HG03342 (cell line): ENCODE measurements around the gene MOB3A.
"Not testable (repeated sequence)": the region's sequence is repeated elsewhere in the genome, so short reads cannot be mapped to it uniquely, and the experiment has no call there.

ENCODE experiments used
- ATAC-seq: cut with Tn5 transposase; IDR thresholded peaks from one replicate; pipeline ENCODE4 v1.9.1; 2021; ENCODE audit warnings: mild to moderate bottlenecking, moderate library complexity; ENCODE audit not compliant: unreplicated experiment

Gene MOB3A

DNA sequence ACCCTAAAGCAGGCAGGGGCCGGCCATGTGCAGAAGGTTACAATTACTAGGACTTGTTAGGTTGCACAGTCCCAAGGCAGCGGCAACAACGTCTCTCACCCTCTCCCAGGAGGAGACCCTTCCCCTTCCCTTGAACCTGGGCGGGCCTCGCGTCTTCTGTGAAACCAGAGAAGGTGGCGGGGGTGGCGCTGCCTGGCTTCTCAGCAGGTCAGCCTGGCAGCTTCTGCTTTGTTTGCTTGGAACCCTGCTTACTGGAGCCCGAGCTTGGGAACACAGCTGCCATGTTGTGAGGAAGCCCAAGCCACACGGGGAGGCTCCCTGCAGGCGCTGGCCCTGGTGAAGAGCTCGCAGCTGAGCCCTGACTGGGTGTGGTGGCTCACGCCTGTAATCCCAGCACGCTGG is 60.5 kb downstream of the MOB3A start:
- ATAC-seq, result no peak

DNA sequence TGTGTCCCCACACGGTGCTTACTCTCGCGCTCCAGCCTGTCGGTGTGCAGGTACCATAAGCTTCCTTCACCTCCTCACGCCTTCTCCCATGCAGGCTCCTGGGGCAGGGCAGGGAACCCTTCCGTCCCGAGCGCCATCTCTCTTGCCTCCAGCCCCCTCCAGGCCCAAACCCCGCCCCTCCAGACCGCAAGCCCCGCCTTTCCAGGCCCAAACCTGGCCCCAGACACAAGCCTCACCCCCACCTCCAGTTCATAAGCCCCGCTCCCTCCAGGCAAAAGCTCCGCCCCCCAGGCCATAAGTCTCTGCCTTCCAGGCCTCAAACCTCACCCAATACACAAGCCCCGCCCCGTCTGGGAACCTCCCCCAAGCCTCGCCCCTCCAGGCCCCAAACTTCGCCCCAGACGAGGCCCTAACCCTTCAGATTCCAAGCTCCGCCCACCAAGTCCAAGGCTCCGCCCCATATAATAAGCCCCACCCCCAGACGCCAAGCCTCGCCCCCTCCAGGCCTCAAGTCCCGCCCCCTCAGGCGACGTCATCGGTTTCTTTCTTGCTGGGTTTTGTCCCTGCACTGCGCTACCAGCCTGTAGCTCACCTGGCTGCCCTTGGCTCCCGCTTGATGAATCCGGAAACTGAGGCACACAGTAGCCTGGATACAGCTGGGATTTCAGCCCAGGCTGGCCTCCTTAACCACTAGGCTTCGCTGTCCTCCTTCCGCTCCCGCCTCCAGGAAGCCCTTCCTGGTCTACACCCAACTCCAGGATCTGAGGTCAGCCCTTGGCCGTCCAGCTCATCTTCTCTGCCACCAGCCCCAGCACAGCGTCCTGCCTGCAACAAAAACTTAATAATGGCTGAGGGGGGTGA is 61.2 kb downstream of the MOB3A start:
- ATAC-seq, result no peak

- ATAC-seq, result not testable (repeated sequence)
These were observed 61.9 kb downstream of the MOB3A start for GRCh38 chr19:2034253-2034652.

GRCh38 chr19:2033825-2034159 is 62.3 kb downstream of the MOB3A start:
- no peak for ATAC-seq

DNA sequence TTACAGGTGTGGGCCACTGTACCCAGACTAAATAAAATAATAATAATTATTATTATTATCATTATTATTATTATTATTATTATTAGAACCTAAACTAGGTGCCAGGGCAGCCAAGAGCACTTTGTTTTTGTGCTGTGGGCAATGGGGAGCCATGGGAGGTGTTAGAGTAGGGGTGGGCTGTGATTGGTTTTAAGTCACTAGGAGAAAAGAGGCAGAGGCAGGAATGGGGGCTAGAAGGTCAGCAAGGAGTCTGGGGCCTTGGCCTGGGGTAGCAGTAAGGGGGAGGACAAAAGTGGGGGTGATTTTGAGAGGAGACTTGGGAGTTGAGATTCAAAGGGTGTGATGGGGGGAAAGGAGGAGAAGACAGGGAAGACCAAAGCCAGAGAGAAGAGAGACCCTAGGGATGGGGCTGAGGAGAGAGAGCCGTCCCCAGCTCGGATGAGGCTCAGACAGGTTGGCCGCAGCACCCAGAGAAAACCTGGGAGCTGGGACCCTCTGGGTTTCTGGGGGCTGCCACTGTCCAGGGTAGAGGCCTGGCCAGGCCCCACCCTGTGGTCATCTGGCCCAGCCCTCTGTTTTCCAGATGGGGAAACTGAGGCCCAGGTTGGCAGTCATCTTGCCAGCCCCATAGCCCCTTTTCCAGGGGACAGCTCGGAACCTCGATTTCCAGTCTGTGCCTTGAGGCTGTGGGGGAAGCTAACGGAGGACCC is 62.9 kb downstream of the MOB3A start:
- no peak for ATAC-seq

DNA sequence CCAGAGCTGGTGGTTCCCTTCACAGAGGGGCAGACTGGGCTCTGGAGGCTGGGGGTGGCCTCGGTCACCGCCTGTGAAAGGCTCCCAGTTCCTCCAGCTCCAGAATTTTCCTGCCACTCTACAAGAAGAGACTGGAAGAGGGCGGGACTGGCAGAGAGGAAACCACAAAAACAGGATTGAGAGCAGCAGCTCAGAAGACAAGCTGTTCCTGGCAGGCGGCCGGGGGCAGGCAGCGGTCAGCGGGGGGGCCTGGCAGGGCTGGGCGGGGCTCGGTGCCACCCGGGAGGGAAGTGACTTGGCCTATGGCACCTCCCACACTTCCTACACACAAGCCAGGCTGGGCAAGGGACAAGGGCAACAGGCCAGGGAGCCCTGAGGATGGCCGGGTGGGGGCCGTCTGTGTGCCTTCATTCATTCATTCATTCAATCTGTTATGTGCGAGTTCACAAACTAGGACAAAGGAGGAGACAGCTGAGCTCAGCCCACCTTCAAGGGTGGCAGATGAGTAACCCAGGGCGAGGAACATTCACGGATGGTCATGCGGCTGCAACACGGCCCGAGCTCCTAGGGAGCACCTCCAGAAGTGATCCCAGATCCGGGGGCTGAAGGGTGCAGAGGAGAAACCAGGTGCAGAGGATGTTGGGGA is 63.7 kb downstream of the MOB3A start:
- no peak for ATAC-seq

- no peak for ATAC-seq
These were observed 68.8 kb downstream of the MOB3A start for GRCh38 chr19:2027361-2027760.

DNA sequence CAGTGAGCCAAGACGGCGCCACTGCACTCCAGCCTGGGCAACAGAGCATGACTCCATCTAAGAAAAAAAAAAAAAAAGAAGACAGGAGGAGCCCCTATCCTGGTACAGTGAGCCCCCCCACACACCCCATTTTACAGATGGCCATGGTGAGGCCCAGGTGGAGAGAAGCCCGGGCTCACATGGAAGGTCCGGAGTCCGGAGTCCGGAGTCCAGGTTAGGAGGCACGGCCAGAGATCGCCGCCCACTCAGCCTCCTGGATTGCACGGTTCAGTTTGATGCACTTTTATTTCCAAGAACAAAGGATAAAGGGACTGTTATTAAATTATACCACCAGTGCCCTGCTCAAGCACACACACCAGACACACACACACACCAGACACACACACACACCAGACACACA is 69.4 kb downstream of the MOB3A start:
- ATAC-seq, result no peak

DNA sequence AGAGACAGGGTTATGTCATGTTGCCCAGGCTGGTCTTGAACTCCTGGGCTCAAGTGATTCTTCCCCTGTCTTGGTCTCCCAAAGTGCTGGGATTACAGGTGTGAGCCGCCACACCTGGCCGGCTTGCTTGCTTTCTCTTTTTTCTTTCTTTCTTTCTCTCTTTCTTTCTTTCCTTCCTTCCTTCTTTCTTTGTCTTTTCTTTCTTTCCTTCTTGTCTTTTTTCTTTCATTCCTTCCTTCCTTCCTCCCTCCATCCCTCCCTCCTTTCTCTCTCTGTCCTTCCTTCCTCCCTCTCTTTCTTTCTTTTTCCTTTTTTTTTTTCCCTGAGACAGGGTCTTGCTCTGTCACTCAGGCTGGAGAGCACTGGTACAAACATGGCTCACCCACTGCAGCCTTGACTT is 73.8 kb downstream of the MOB3A start:
- ATAC-seq, result no peak

GRCh38 chr19:2021453-2022140 is 74.5 kb downstream of the MOB3A start:
- ATAC-seq, result no peak
